ENCODE data around the gene AOPEP.

The AOPEP gene

DNA sequence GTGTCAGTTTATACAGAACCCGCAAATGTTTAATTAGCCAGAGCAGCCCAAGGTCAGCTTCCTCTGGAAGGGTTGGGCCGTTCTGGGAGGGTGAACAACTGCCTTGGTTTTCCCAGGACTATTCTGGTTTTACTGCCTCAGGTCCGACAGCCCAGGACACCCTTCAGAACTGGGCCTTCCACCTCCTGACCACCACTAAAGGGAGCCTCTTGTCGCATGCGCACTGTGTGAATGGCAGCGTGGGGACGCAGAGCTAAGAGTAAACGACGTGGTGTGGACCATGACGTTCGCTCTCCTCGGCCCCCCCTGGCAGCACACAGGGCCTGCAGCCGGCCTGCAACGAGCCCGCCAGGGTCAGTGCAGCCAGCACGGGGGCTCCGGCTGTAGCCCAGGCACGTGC is 376.1 kb downstream of the AOPEP start:
- no peak overlapping the region for H3K9ac ChIP-seq (ENCODE audit: low read length)

DNA sequence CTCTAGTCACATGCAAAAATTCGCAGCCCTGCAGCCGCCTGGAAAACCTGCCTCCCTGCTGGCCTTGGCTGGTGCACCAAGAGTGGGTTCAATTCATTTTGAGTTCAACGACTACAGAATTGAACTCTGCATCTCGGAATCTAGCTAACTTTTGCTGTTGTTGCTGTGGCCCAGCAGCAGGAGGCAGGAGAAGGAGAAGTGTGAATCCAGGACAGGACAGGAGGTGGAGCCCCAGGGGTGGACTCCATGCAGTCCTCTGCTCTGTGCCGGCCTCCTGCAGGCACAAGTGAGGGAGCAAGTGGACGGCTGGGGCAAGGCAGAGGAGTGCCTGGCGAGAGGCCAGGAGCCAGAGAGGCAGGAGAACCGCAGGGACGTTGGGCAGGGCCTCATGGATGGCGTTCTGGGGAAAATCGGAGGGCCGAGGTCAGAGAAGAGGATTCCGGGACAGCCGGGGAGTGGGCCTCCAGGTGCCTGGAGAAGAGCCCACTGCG is 376.8 kb downstream of the AOPEP start:
- Histone ChIP-seq H3K9me3 (ENCODE audit: insufficient read depth, low read length) (no peaks in the 10 kb centered on the region), H3K27ac (ENCODE audit: low read depth, low read length) (no peak overlapping the region), H3F3A (ENCODE audit: insufficient read depth) (no peaks in the 10 kb centered on the region), H3K9me2 (replicated peaks; ENCODE audit: insufficient read depth, low read length) (no peaks in the 10 kb centered on the region), H3K79me2 (ENCODE audit: insufficient read depth, low read length) (no peaks in the 10 kb centered on the region), H3K36me3 (ENCODE audit: low read length) (no peaks in the 10 kb centered on the region), H3K27me3 (ENCODE audit: low read length) (no peaks in the 10 kb centered on the region), H3K4me2 (ENCODE audit: low read depth, low read length, poor library complexity, severe bottlenecking) (no peak overlapping the region), H4K20me1 (ENCODE audit: low read depth, low read length) (no peaks in the 10 kb centered on the region), H3K9ac (ENCODE audit: low read length) (no peak overlapping the region), H3K4me3 (ENCODE audit: insufficient read depth, low read length, poor library complexity, severe bottlenecking) (no peak overlapping the region), H2AFZ (ENCODE audit: low read depth, low read length, severe bottlenecking) (no peak overlapping the region)
- TF ChIP-seq, protein P1, sequence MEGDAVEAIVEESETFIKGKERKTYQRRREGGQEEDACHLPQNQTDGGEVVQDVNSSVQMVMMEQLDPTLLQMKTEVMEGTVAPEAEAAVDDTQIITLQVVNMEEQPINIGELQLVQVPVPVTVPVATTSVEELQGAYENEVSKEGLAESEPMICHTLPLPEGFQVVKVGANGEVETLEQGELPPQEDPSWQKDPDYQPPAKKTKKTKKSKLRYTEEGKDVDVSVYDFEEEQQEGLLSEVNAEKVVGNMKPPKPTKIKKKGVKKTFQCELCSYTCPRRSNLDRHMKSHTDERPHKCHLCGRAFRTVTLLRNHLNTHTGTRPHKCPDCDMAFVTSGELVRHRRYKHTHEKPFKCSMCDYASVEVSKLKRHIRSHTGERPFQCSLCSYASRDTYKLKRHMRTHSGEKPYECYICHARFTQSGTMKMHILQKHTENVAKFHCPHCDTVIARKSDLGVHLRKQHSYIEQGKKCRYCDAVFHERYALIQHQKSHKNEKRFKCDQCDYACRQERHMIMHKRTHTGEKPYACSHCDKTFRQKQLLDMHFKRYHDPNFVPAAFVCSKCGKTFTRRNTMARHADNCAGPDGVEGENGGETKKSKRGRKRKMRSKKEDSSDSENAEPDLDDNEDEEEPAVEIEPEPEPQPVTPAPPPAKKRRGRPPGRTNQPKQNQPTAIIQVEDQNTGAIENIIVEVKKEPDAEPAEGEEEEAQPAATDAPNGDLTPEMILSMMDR (IDR thresholded peaks at IDR 0.05; ENCODE audit: insufficient read depth, low read length, poor library complexity, severe bottlenecking): no peak
- TF ChIP-seq EZH2phosphoT487 (conservative IDR thresholded peaks at IDR 0.05; ENCODE audit: low read length): no peak

More for the DNA sequence above, 376.1 kb downstream of the AOPEP start:
- no peaks in the 10 kb centered on the region for H3K9me2 ChIP-seq (replicated peaks; ENCODE audit: insufficient read depth, low read length)
- H2AFZ ChIP-seq (ENCODE audit: low read depth, low read length, severe bottlenecking): no peak overlapping the region
- H3K27me3 ChIP-seq (ENCODE audit: low read length): no peaks in the 10 kb centered on the region
- no peak for TF ChIP-seq EZH2phosphoT487 (conservative IDR thresholded peaks at IDR 0.05; ENCODE audit: low read length)
- TF ChIP-seq, protein P1 (IDR thresholded peaks at IDR 0.05; ENCODE audit: insufficient read depth, low read length, poor library complexity, severe bottlenecking): no peak
- H3K36me3 ChIP-seq (ENCODE audit: low read length): no peaks in the 10 kb centered on the region
- H3K27ac ChIP-seq (ENCODE audit: low read depth, low read length): no peak overlapping the region
- H3K79me2 ChIP-seq (ENCODE audit: insufficient read depth, low read length): no peaks in the 10 kb centered on the region
- no peaks in the 10 kb centered on the region for H3F3A ChIP-seq (ENCODE audit: insufficient read depth)
- no peak overlapping the region for H3K4me2 ChIP-seq (ENCODE audit: low read depth, low read length, poor library complexity, severe bottlenecking)
- no peaks in the 10 kb centered on the region for H3K9me3 ChIP-seq (ENCODE audit: insufficient read depth, low read length)
- H3K4me3 ChIP-seq (ENCODE audit: insufficient read depth, low read length, poor library complexity, severe bottlenecking): no peak overlapping the region
- H4K20me1 ChIP-seq (ENCODE audit: low read depth, low read length): no peaks in the 10 kb centered on the region

DNA sequence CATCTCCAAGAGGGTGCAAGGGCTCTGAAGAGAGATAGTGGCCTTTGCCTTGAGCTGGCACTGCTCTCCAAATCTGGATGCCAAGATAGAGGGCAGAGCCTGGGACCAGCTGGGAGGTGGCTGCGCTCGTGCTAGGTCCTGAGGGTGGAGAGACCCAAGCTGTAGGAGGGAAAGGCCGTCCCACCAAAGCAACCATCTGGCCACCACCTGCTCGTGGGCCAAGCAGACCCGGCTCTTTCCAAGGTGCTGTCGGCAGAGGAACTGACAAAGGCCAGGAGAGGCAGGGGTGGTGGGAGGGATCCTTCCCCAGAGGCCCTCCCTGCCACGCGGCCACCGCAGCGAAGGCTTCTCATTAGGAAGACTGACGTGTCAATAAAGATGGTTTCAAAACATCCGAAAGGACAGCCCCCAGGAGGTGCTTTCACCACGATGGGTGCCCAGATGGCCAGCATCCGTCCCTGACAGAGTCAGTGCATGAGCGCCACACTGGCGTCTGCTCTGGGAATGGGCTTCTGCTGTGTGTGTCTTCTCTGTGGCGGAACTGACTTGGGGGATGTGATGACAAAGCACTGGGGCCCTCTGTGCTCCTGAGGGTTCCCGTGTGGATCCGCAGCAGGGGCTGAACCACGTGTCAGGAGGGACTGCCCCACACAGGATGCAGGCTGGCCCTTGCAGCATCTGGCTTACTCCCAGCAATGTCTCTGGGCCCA is 377.5 kb downstream of the AOPEP start:
- Histone ChIP-seq H2AFZ (ENCODE audit: low read depth, low read length, severe bottlenecking) (no peak overlapping the region), H3K4me2 (ENCODE audit: low read depth, low read length, poor library complexity, severe bottlenecking) (no peak overlapping the region), H3K27me3 (ENCODE audit: low read length) (no peaks in the 10 kb centered on the region), H3K4me3 (ENCODE audit: insufficient read depth, low read length, poor library complexity, severe bottlenecking) (no peak overlapping the region), H3F3A (ENCODE audit: insufficient read depth) (no peaks in the 10 kb centered on the region), H3K79me2 (ENCODE audit: insufficient read depth, low read length) (no peaks in the 10 kb centered on the region), H3K36me3 (ENCODE audit: low read length) (no peaks in the 10 kb centered on the region), H4K20me1 (ENCODE audit: low read depth, low read length) (no peaks in the 10 kb centered on the region), H3K9me2 (replicated peaks; ENCODE audit: insufficient read depth, low read length) (no peaks in the 10 kb centered on the region), H3K9ac (ENCODE audit: low read length) (no peak overlapping the region), H3K27ac (ENCODE audit: low read depth, low read length) (no peak overlapping the region), H3K9me3 (ENCODE audit: insufficient read depth, low read length) (no peaks in the 10 kb centered on the region)
- no peak for TF ChIP-seq EZH2phosphoT487 (conservative IDR thresholded peaks at IDR 0.05; ENCODE audit: low read length)
- TF ChIP-seq, protein P1 (IDR thresholded peaks at IDR 0.05; ENCODE audit: insufficient read depth, low read length, poor library complexity, severe bottlenecking): no peak

All from SU-DHL-6 (cell line).